ENCODE results near the gene NINJ2. TPM values are rescaled to one million over a fixed set of nuclear protein-coding genes. Genes with fewer than 3 reads are reported as not detected.

NINJ2 gene
- total RNA-seq, 1 experiment from 2014 or later: 0.24 TPM

GRCh38 chr12:526089-526488, 137.2 kb downstream of the NINJ2 start:
- no peaks in the 10 kb centered on the region for H3K79me1 ChIP-seq (ENCODE audit: insufficient read depth, low read depth, low read length, poor library complexity, severe bottlenecking)
- TF ChIP-seq CTCF (conservative IDR thresholded peaks at IDR 0.05): no peak
- no peaks in the 10 kb centered on the region for H3K9me3 ChIP-seq (ENCODE audit: control insufficient read depth, low read depth, low read length)
- no peak overlapping the region for H3T11ph ChIP-seq (ENCODE audit: low read length)
- H3K27me3 ChIP-seq (ENCODE audit: insufficient read depth, low read length): no peaks in the 10 kb centered on the region
- H3K4me1 Mint-ChIP-seq: peaks cover 3 to 15% of the 10 kb centered on the region in 2 experiments; a peak in 3 of 4 replicates
- H4K91ac ChIP-seq (ENCODE audit: insufficient read length, low read depth, low read length): no peak overlapping the region
- no peak overlapping the region for H2AK5ac ChIP-seq (ENCODE audit: insufficient read length, low read length)
- WGBS (ENCODE audit: extremely low coverage, insufficient read length, low lambda C conversion rate): no CpG with 5 or more reads among the region's 6 CpGs
- H3K18ac ChIP-seq (ENCODE audit: insufficient read length, low read depth, low read length): no peak overlapping the region
- no peak overlapping the region for H2BK12ac ChIP-seq (ENCODE audit: insufficient read length, low read depth, low read length)
- no peak overlapping the region for H3K9ac ChIP-seq (ENCODE audit: extremely low read depth, insufficient read length, low read length)
- no peak overlapping the region; a peak in 1 of 7 replicates for H3K27ac Mint-ChIP-seq
- no peaks in the 10 kb centered on the region for H3K79me2 ChIP-seq (ENCODE audit: insufficient read depth, low read length)
- H4K20me1 ChIP-seq (ENCODE audit: control insufficient read depth, insufficient read depth, insufficient read length): no peaks in the 10 kb centered on the region
- H2BK120ac ChIP-seq (ENCODE audit: low read depth, low read length, poor library complexity, severe bottlenecking): no peak overlapping the region
- no peak overlapping the region for H2BK20ac ChIP-seq (ENCODE audit: low read depth, low read length, poor library complexity, severe bottlenecking)
- no peak overlapping the region for H3K4me2 ChIP-seq (ENCODE audit: insufficient read depth, insufficient read length, low read length)
- no peak overlapping the region for H3K27ac ChIP-seq (ENCODE audit: insufficient read length, low read depth, low read length)
- H2BK5ac ChIP-seq (ENCODE audit: insufficient read length, low read length): no peak overlapping the region
- no peak overlapping the region for H2AFZ ChIP-seq (ENCODE audit: low read length)
- no peak overlapping the region for H2BK15ac ChIP-seq (ENCODE audit: low read depth, low read length)
- H3K36me3 Mint-ChIP-seq (ENCODE audit: insufficient read depth in 1 of 3, low read depth in 3 of 3): peaks cover 9 to 21% (median 13%) of the 10 kb centered on the region in 3 experiments
- no peak overlapping the region for H4K5ac ChIP-seq (ENCODE audit: insufficient read length, low read depth, low read length)
- no peak overlapping the region for H4K8ac ChIP-seq (replicated peaks; ENCODE audit: insufficient read length, low read depth, low read length)
- H3K27me3 Mint-ChIP-seq (ENCODE audit: low read depth): no peaks in the 10 kb centered on the region
- no peak for DNase-seq
- peaks cover 15 to 16% of the 10 kb centered on the region in 2 experiments for H3K9me3 Mint-ChIP-seq
- H3K4me3 Mint-ChIP-seq: no peak overlapping the region
- H3K23me2 ChIP-seq (ENCODE audit: insufficient read length, low read depth, low read length, poor library complexity, severe bottlenecking): no peaks in the 10 kb centered on the region
- no peak overlapping the region for H3K4ac ChIP-seq (ENCODE audit: low read depth, low read length)
- no peak overlapping the region for H3K14ac ChIP-seq (ENCODE audit: insufficient read depth, low read length)
- no peaks in the 10 kb centered on the region for H3K4me1 ChIP-seq (ENCODE audit: insufficient read depth, low read length)
- no peak overlapping the region for H3K23ac ChIP-seq (ENCODE audit: insufficient read length, low read depth, low read length)
- no peak overlapping the region for H3K56ac ChIP-seq (ENCODE audit: insufficient read length, low read depth, low read length)

Data from H9 (cell line).